ENCODE results near the gene PIK3R2. TPM values are rescaled to one million over a fixed set of nuclear protein-coding genes. Genes with fewer than 3 reads are reported as not detected.

The PIK3R2 gene
- total and polyA plus RNA-seq, 2 of the 8 experiments (the other 6 are each of a cell fraction or from before 2014, with no cell fraction given), result 21.7 to 57.1 TPM

DNA sequence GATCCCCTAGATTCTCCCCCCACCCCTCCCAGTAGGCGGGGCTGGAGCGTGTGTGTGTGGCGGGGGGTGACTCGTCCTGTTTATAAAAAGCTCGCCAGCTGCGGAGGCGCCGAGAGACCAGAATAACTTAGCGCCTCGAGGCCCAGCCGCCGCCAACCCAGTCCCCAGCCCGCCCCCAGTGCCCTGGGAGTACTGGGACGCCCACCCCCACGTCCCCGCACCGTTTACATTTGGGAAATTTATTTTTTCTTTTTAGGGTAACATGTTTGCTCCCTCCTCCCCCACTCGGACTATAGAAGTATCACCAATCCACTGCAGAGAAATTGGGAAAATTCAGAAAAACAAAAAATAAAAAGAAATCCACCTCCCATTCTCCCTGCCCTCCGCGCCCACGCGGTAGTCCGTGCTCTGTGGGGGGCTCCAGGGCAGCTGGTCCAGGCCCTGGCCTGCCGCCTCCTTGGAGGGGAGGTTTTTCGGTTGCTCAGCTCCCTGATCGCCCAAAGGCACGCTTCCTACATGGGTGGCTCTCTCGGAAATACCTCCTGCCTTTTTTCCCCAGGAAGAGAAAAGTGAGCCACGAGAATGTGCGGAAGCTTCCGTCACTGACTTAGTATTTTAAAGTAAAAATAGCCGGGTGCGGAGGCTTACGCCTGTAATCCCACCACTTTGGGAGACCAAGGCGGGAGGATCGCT, 52.4 kb downstream of the PIK3R2 start:
- Histone ChIP-seq H2AK5ac (ENCODE audit: low read depth, low read length) (0 out of 2 replicates have a peak overlapping the region, but pooled peaks have one; percentile 24), H2AFZ (ENCODE audit: low read length) (no peak overlapping the region), H3K36me3 (ENCODE audit: control insufficient read depth in 2 of 4, insufficient read depth in 4 of 4, low read length in 3 of 4) (peaks cover 0 to under 1% (median under 1%) of the 10 kb centered on the region in 4 experiments; a peak in 3 of 8 replicates), H3K56ac (replicated peaks; ENCODE audit: insufficient read length, low read depth, low read length) (peak overlapping the region; percentile 90), H3K79me1 (ENCODE audit: low read depth, low read length) (peaks cover 5% of the 10 kb centered on the region; the same call in 1 of the 2 replicates), H4K91ac (replicated peaks; ENCODE audit: insufficient read length, low read length) (peak overlapping the region; percentile 99), H3K4me1 (replicated peaks in 1 of 4; ENCODE audit: control insufficient read depth in 3 of 4, insufficient read depth in 4 of 4, low read length in 3 of 4) (peaks cover 0 to 11% (median 7%) of the 10 kb centered on the region in 4 experiments; a peak in 5 of 7 replicates), H3K4me2 (ENCODE audit: insufficient read depth in 1 of 2, low read depth in 2 of 2, low read length in 2 of 2) (peak overlapping the region; percentile 78 to 79), H3K23ac (ENCODE audit: insufficient read length) (no peak overlapping the region), H4K8ac (ENCODE audit: extremely low read depth, insufficient read depth, low read length) (peak overlapping the region; percentile 90), H3K27ac (ENCODE audit: low read depth, low read length) (peak overlapping the region; percentile 85), H3K4ac (replicated peaks; ENCODE audit: insufficient read length, low read depth, low read length) (peak overlapping the region; percentile 96), H4K20me1 (replicated peaks in 1 of 2; ENCODE audit: control insufficient read depth in 1 of 2, insufficient read depth in 2 of 2, low read length in 2 of 2) (peaks cover 1 to 13% of the 10 kb centered on the region in 2 experiments), H2BK12ac (ENCODE audit: low read depth, low read length) (no peak overlapping the region; the same call in 1 of the 2 replicates), H3K23me2 (ENCODE audit: low read depth, low read length) (peaks cover 12% of the 10 kb centered on the region), H2BK15ac (ENCODE audit: low read length) (no peak overlapping the region), H2BK5ac (ENCODE audit: low read depth, low read length) (peak overlapping the region; percentile 87), H3K79me2 (ENCODE audit: control insufficient read depth in 1 of 2, insufficient read depth in 2 of 2, low read length in 2 of 2) (0 out of 4 replicates have a peak, but pooled peaks cover 0 to 4% of the 10 kb centered on the region in 2 experiments), H3K14ac (ENCODE audit: insufficient read length) (no peak overlapping the region), H3K27me3 (replicated peaks in 1 of 4; ENCODE audit: control insufficient read depth in 3 of 4, extremely low read depth in 1 of 4, insufficient read depth in 3 of 4, low read length in 3 of 4) (no peaks in the 10 kb centered on the region; a peak in 1 of 7 replicates), H3K18ac (ENCODE audit: extremely low read depth, low read length) (peak overlapping the region; percentile 83), H4K5ac (ENCODE audit: insufficient read length, low read depth, low read length) (peak overlapping the region; percentile 73), H2BK120ac (replicated peaks; ENCODE audit: low read depth, low read length) (peak overlapping the region; percentile 51), H3K9me3 (ENCODE audit: insufficient read depth in 2 of 2, low read depth in 1 of 2, low read length in 1 of 2) (no peaks in the 10 kb centered on the region), H3K4me3 (ENCODE audit: extremely low read depth in 1 of 4, insufficient read depth in 2 of 4, low read depth in 3 of 4, low read length in 4 of 4) (peak overlapping the region; percentile 43 to 83 (median 72)), H3K9ac (replicated peaks in 1 of 4; ENCODE audit: extremely low read depth in 1 of 4, low read depth in 3 of 4, low read length in 3 of 4) (peak overlapping the region in 3 of 4 experiments; percentile 52 to 81 (median 70); a peak in 6 of 7 replicates), H2BK20ac (ENCODE audit: low read length) (no peak overlapping the region)
- DNase-seq (ENCODE audit: low read depth in 1 of 2, low spot score in 2 of 2), result peak in 1 of 2 experiments; percentile 67
- FAIRE-seq, result no peak
- WGBS, 2 experiments (ENCODE audit: extremely low coverage in 1 of 2, insufficient coverage in 1 of 2, insufficient read length in 1 of 2, insufficient replicate concordance in 2 of 2, low coverage in 1 of 2, low lambda C conversion rate in 2 of 2, missing lambda C conversion rate in 1 of 2), result 15% methylated on average over 30 of the region's 36 CpGs; no CpG with 5 or more reads in 1 of the 2 experiments
- POLR2A ChIA-PET (ENCODE audit: partially characterized antibody), result interaction anchor here (0.6 to 7.3 kb wide), 19 partner anchors 10 to 273 kb away, joined by 3 to 65 read pairs (median 6); partner anchors contain the start of genes CCDC124, JUND, MPV17L2 and PDE4C
- CTCF ChIA-PET (ENCODE audit: partially characterized antibody), result interaction anchor here (0.6 to 11.5 kb wide), 15 partner anchors 9 to 385 kb away, joined by 3 to 305 read pairs (median 4); a partner anchor contains a TSS
- TF ChIP-seq TBP (IDR thresholded peaks at IDR 0.05; ENCODE audit: low read depth, low read length) (peak; percentile 63; the same call in 1 of the 2 replicates), POLR2AphosphoS5 (IDR thresholded peaks at IDR 0.05; ENCODE audit: low read depth, low read length) (no peak), TAF7 (optimal IDR thresholded peaks at IDR 0.05; ENCODE audit: borderline replicate concordance, low read depth, low read length) (no peak), CBX8 (IDR thresholded peaks at IDR 0.05; ENCODE audit: borderline replicate concordance, low read depth, low read length) (no peak), JUN (IDR thresholded peaks at IDR 0.05; ENCODE audit: low read depth, low read length) (no peak), CEBPB (IDR thresholded peaks at IDR 0.05; ENCODE audit: low read depth, low read length) (no peak), CBX5 (IDR thresholded peaks at IDR 0.05; ENCODE audit: low read depth, low read length) (no peak)
